ENCODE data around the gene DUSP21.
"Not testable (repeated sequence)": the region's sequence is repeated elsewhere in the genome, so short reads cannot be mapped to it uniquely, and the experiment has no call there.

Gene DUSP21

GRCh38 chrX:44843753-44844152 is at the start of gene DUSP21:
Gene DUSP21 (plus strand): TSS chrX:44844021. CDS start chrX:44844133, 112 bp downstream.
- no peak for DNase-seq (ENCODE audit: low read depth, low spot score)

- no peak for DNase-seq (ENCODE audit: low read depth, low spot score)
Observed at GRCh38 chrX:44795945-44796450, 47.8 kb upstream of the DUSP21 start.

- DNase-seq (ENCODE audit: low read depth, low spot score), result no peak
Observed at GRCh38 chrX:44802613-44803012, 41.2 kb upstream of the DUSP21 start.

DNA sequence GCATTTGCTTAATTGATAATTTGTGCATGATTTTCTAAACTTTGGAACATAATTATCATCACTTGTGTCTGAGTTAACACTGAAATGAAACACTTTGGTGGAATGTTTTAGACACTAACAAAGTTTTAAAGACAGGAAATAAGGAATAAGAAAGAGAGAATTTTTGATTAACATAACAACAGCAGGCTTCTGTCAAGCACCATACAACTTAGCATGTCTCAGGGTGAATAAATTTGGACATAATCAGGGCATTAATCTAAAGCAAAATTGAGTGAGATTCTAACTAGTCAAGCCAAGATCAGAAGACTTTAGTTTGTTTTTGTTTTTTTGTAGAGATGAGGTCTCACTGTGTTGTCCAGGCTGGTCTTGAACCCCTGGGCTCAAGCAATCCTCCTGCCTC is 28.1 kb upstream of the DUSP21 start:
- DNase-seq (ENCODE audit: low read depth, low spot score), result no peak

DNA sequence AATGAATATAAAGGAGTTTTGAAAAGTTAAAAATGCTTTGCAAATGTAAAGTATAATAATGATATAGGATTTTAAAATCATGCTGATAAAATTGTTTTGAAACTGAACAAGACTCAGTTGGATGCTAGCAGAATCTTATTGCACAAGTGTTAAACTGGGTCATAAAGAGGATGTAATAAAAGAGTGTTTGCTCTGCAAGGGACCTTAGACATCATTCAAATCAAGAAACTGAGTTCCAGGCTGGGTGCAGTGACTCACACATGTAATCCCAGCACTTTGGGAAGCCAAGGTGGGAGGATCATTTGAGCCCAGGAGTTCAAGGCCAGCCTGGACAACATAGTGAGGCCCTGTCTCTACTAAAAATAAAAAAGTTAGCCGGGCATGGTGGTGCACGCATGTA is 27.5 kb upstream of the DUSP21 start:
- no peak for DNase-seq (ENCODE audit: low read depth, low spot score)

DNA sequence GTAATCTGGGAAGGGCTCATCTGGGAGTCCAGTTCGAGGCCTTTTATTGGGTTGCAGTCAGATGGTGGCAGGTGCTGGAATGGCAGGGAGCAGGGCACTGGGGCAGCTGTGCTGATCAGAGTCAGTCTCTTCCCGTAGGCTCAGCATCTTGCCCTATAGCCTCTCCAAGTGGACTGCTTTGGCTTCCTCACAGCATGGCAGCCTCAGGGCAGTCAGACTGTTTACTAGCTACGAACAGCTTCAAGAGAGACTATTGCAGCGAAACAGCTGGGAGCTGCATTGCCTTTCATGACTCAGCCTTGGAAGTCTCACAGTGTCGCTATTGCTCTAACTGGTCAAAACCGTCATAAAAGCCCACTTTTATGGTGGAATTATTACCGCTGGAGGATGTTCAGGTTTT is 26.8 kb upstream of the DUSP21 start:
- DNase-seq (ENCODE audit: low read depth, low spot score), result peak; percentile 58

- DNase-seq (ENCODE audit: low read depth, low spot score), result peak; percentile 20
Observed at GRCh38 chrX:44822601-44823000, 21.2 kb upstream of the DUSP21 start.

DNA sequence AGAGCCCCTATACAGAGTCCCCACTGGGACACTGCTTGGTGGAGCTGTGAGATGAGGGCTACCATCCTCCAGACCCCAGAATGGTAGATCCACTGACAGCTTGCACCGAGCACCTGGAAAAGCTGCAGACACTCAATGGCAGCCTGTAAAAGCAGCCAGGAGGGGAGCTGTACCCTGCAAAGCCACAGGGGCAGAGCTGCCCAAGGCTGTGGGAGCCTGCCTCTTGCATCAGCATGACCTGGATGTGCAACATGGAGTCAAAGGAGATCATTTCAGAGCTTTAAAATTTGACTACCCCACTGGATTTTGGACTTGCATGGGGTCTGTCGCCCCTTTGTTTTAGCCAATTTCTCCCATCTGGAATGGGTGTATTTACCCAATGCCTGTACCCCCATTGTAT is 20.6 kb upstream of the DUSP21 start:
- not testable (repeated sequence) for DNase-seq (ENCODE audit: low read depth, low spot score)

DNA sequence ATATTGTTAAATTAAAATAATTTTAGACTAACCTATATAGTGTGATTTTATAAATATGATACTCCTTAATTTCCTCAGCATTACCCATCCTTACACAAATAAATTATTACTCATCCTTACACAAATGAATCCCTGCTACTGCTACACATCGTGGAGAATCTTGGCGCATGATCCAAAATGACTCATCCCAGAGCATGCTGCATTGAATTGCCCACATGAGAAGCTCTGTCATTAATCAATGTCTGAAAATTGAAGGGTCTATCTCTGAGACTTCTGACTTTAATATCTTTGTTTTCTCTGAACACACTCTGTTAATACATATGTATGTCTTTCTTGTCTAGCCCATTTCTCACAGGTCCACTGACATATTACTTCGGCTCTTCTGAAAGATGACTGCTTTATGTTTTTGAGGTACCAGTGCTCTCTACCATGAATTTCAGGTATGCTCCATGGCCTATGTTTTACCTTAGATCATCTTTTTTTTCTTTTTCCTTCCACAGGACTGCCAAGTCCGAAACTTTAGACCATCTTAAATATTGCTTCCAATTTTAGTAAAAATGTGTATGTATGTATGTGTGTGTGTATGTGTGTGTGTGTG is 15.7 kb upstream of the DUSP21 start:
- no peak for DNase-seq (ENCODE audit: low read depth, low spot score)

GRCh38 chrX:44829832-44830231 is 14.0 kb upstream of the DUSP21 start:
- DNase-seq (ENCODE audit: low read depth, low spot score), result no peak

- DNase-seq (ENCODE audit: low read depth, low spot score), result no peak
Observed at GRCh38 chrX:44842550-44843317, 1.1 kb upstream of the DUSP21 start.

- no peak for DNase-seq (ENCODE audit: low read depth, low spot score)
Observed at GRCh38 chrX:44843318-44843702, 511 bp upstream of the DUSP21 start.

DNA sequence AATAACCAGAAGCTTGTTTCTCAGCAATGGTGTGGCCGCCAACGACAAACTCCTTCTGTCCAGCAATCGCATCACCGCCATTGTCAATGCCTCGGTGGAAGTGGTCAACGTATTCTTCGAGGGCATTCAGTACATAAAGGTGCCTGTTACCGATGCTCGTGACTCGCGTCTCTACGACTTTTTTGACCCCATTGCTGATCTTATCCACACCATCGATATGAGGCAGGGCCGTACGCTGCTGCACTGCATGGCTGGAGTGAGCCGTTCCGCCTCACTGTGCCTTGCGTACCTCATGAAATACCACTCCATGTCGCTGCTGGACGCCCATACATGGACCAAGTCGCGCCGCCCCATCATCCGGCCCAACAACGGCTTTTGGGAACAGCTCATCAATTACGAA is 383 bp downstream of the DUSP21 start:
- DNase-seq (ENCODE audit: low read depth, low spot score), result no peak

- not testable (repeated sequence) for DNase-seq (ENCODE audit: low read depth, low spot score)
Observed at GRCh38 chrX:44850891-44851290, 7.1 kb downstream of the DUSP21 start.

GRCh38 chrX:44871114-44871645 is 27.4 kb downstream of the DUSP21 start:
- peak; percentile 73 for DNase-seq (ENCODE audit: low read depth, low spot score)

GRCh38 chrX:44871931-44872820 is 28.4 kb downstream of the DUSP21 start:
- peak; percentile 82 for DNase-seq (ENCODE audit: low read depth, low spot score)

- DNase-seq (ENCODE audit: low read depth, low spot score), result peak; percentile 100
Observed at GRCh38 chrX:44872821-44873414, 29.1 kb downstream of the DUSP21 start, which contains the start of gene KDM6A. Gene KDM6A (plus strand): TSS chrX:44873188. CDS start chrX:44873552, 364 bp downstream.

GRCh38 chrX:44873415-44874276 is 29.8 kb downstream of the DUSP21 start:
- peak; percentile 70 for DNase-seq (ENCODE audit: low read depth, low spot score)

- DNase-seq (ENCODE audit: low read depth, low spot score), result peak; percentile 55
Observed at GRCh38 chrX:44874420-44875184, 30.8 kb downstream of the DUSP21 start.

GRCh38 chrX:44875185-44875489 is 31.3 kb downstream of the DUSP21 start:
- DNase-seq (ENCODE audit: low read depth, low spot score), result no peak

Data from ELF-1 (cell line).